ENCODE data around the gene CREG1.

Gene CREG1

GRCh38 chr1:167509587-167509986, 44.0 kb downstream of the CREG1 start:
- no peak for DNase-seq (ENCODE audit: extremely low read depth in 1 of 2, low read depth in 1 of 2)

DNA sequence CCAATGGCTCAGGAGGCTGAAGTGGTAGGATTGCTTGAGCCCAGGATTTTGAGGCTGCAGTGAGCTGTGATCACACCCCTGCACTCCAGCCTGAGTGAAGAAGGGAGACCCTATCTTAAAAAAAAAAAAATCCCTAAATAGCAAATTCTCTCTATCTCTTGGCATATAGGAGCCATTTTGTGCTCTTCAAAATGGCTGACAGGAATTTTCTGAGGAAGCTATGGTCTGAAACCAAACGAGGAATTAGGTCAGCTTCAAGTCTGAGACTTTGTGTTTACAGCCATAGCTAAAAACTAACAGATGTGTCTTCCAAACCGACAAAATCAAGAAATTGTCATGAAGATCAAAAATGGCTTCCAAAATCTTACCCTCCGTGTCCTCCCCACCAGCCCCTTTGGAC, 45.8 kb downstream of the CREG1 start:
- DNase-seq (ENCODE audit: extremely low read depth in 1 of 2, low read depth in 1 of 2): no peak

DNA sequence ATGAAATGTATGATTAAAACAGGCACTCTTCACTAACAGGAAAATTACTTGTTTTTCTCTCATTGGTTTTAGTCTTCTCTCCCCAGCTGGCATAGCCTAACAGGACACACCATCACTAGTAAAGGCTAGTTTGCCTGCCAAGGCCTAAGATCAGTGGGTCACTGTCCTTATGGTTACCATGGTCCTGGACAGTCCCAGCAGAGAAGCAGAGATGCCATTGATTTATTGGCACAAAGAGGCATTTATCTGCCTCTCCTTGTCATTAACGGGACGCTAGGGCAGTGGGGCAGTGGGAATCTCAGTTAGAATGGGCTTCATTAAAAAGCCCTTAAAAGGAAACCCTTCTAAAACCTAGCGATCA, 49.1 kb downstream of the CREG1 start:
- no peak for DNase-seq (ENCODE audit: extremely low read depth in 1 of 2, low read depth in 1 of 2)

DNA sequence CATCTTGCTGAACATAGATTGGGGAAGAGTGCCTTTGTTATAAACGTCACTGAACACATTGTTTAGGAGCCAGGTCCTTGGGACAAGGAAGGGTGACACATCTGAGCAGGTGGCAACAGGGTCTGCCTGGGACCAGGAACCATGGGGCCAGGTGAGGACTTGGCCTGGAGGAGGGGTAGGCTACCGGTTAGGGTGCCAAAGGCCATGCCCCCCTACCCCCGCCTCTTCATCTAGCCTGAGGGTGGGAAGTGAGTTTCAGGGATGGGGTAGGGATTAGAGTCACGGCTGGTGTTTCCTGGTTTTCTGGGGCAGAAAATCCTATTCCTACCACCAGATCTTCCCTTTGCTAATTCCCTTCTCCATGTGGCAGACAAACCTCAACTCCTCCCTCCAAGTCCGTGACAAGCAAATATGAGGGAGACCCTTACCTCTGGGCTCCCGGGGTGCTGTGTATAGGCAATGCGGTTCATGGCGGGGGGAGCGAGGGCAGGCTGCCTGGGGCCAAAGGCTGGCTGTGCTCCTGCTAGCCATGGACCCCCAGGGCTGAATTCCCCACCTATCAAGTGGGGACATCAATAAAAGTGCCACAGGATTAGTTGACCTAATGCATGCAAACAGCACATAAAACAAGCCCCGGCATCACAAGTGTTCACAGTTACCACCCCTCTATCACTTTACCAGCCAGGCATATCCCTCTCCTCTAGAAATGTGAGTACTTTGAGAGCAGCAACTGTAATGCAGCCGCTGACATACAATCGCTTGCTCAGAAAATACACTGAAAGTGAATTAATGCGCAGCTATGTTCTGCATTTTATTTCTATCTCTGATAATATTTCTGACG, 49.7 kb downstream of the CREG1 start:
- DNase-seq (ENCODE audit: extremely low read depth in 1 of 2, low read depth in 1 of 2): no peak

DNA sequence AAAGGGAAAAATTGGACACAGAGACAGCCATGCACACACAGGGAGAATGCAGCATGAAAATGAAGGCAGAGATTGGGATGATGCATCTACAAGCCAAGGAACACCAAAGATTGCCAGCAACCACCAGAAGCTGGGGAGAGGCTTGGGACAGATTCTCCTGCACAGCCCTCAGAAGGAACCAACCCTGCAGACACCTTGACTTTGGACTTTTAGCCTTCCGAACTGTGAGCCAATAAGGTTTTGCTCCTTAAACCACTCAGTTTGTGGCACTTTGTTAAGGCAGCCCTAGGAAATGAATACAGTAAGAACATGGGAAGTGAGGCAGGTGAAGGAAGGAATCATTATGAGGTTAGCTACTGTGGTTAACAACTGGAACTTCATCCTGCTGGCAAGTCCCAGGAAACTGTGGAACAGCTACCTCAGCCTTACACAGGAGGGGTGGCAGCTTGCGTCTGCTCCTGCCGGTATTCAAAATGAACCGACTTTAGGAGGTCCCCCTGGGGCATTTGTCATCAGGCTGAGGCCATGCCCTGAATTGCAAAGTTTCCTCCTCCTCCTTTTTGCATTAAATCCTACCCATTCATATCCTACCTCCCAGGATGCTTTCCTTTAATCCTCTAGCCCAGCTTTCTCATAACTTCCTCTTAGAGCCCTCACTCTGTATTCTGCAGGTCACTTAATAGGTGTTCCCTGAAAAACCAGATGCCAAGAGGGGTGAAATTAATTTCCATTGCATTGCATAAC, 50.7 kb downstream of the CREG1 start:
- no peak for DNase-seq (ENCODE audit: extremely low read depth in 1 of 2, low read depth in 1 of 2)

DNA sequence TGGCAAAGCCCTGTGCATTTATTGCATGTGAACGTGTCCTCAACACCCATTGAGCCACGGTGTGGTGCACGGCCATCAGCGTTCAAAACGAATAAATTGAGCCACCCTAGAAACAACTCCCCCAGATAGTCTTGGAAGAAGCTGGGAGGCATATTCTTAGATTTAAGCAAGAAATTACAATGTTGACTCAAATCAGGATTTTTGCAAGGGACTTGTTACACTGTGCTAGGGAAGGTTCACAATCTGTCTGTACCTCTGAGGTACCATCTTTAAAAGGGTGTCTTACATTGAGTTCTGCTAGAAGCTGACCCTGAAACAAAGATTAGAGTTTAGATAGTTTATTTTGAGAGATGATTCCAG, 51.4 kb downstream of the CREG1 start:
- no peak for DNase-seq (ENCODE audit: extremely low read depth in 1 of 2, low read depth in 1 of 2)

GRCh38 chr1:167501515-167502191, 51.9 kb downstream of the CREG1 start:
- DNase-seq (ENCODE audit: extremely low read depth in 1 of 2, low read depth in 1 of 2): no peak

DNA sequence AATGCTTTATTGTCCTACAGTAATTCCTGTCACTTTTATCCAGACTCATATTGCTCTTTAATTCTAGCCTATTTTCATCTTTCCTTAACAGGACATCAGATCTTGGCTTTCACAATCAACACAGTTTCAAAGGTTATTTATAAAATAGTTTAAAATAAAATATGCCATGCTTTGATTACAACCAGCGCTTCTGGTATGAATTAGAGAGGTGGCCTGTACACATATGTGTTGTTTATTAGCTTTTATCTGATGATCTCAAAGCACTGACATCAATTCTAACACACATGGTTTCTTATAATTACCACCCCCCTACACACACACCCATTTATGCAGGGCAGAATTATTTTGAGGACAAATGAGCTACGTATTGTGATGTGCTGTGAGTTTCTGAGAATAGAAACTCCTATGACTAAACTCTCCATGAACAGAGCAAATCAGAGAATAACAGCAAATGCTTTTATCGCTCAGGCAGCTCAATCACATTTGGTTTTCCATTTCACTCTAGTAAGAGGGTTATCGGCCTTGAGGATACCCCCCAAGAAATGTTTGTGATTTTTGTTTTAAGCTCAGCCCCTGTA, 53.2 kb downstream of the CREG1 start:
- no peak for DNase-seq (ENCODE audit: extremely low read depth in 1 of 2, low read depth in 1 of 2)

DNA sequence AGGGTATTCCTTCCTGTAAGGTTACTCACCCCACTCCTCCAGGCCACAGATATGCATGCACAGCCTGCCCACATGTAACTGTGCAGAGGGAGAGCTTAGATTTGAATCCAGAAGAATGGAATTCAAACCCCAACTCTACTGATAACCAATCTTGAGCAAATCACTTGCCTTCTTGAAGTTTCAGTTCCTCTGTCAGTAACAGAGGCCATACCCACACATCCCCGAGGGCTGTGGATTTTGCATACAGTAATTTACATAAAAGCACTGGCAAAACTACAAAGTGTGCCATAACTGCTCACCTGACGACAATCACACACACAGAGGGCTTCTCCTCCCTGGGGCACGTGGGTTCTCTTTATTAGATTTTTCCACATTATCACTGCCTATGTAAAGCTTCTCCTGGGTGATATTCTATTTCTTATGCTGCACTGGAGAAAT, 53.9 kb downstream of the CREG1 start:
- no peak for DNase-seq (ENCODE audit: extremely low read depth in 1 of 2, low read depth in 1 of 2)

DNA sequence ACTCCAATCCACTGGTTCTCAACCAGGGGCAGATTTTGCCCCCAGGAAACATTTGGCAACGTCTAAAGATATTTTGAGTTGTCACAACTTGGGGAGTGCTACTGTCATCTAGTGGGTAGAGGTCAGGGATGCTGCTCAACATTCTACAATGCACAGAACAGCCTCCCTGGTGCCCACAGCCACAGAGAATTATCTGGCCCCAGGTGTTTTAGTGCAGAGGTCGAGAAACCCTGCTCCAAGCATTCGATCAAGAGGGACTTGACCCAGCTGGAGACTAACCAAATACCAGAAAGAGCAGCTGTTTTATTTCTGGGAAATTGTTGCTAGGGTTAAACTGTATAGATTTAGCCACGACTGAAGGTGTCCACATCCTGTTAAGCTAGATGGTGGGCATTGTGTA, 54.5 kb downstream of the CREG1 start:
- no peak for DNase-seq (ENCODE audit: extremely low read depth in 1 of 2, low read depth in 1 of 2)

DNA sequence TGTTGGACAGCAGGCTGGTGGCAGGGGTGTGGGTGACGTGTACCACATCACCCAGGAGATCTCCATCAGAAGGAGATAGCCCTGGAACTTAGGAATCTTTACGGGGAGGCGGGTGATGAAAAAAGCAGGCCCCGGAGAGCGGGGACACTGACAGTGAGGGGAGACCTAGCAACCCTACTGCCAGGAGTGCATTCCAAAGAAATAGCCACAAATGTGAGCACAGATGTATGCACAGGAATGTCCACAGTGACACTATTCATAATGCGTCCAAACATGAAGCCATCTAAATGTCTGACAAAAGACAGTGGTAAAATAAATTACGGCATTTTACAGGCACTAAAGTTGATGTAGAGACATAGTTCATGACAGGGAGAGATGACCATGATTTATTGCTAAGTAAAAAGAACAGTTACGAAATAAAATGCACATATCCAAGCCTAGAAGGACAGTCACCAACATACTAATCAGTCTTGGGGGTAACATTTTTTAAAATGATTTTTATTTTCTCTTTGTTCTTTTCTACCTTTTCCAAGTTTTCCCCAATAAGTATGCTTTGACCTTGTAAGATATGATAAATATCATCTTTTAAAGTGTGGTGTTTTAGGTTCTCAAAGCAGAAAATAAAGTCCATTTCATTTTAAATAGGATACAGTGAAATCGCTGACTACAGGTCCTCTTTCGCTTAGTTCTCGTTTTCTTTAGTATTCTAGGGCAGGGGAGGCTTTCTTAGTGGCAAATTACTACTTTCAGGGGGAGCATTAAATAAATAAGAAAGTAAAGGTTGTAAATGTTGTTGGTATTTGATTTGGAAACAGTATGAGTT, 56.6 kb downstream of the CREG1 start:
- no peak for DNase-seq (ENCODE audit: extremely low read depth in 1 of 2, low read depth in 1 of 2)

GRCh38 chr1:167493372-167493771, 60.2 kb downstream of the CREG1 start:
- no peak for DNase-seq (ENCODE audit: extremely low read depth in 1 of 2, low read depth in 1 of 2)

DNA sequence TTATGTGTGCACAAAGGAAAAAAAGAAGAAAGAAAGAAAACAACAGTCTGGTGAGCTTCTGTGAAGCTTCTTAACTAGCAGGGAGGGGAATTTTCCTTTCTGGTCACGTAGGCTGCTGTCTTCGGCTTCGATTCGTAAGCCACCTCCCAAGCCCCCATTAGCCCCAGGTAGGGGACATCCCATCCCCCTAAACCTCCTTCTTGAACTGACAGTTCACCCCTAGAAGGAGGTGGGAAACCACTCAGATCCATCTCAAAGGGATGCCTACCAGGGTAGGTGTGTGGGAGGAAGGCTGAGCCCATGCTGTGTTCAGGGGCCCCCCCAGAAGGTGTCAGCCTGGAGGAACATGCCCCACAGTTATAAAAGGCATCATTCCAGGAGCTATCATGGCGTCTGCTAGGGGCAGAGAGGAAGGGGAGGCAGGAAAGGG, 61.1 kb downstream of the CREG1 start:
- peak in 1 of 2 donors; percentile 36 for DNase-seq (ENCODE audit: extremely low read depth in 1 of 2, low read depth in 1 of 2)

- no peak for DNase-seq (ENCODE audit: extremely low read depth in 1 of 2, low read depth in 1 of 2)
These were observed 61.7 kb downstream of the CREG1 start for GRCh38 chr1:167491586-167492461.
